ENCODE results near the gene PLCB1.

GRCh38 chr20:8116067-8116811, 15.8 kb upstream of the PLCB1 start:
- TF ChIP-seq JUN (IDR thresholded peaks at IDR 0.05; ENCODE audit: borderline replicate concordance, insufficient read depth, insufficient read length, low read depth) (peak; percentile 14), CTCF (IDR thresholded peaks at IDR 0.05; ENCODE audit: extremely low read depth in 1 of 2, insufficient read depth in 1 of 2, low read depth in 1 of 2, low read length in 2 of 2) (no peak), GATA2 (IDR thresholded peaks at IDR 0.05; ENCODE audit: insufficient read depth, insufficient read length, low read depth, low read length) (peak; percentile 45), POLR2A (IDR thresholded peaks at IDR 0.05; ENCODE audit: low read depth, low read length) (no peak), POLR2AphosphoS5 (IDR thresholded peaks at IDR 0.05; ENCODE audit: insufficient read depth, low read depth, low read length) (no peak), EZH2 (IDR thresholded peaks at IDR 0.05; ENCODE audit: borderline replicate concordance, low read depth, low read length, severe bottlenecking) (no peak), MAX (IDR thresholded peaks at IDR 0.05; ENCODE audit: insufficient read depth, insufficient read length) (no peak), FOS (IDR thresholded peaks at IDR 0.05; ENCODE audit: borderline replicate concordance, insufficient read depth, low read length) (no peak)
